Measurements from ENCODE around the gene WWTR1. TPM values are rescaled to one million over a fixed set of nuclear protein-coding genes. Genes with fewer than 3 reads are reported as not detected.

WWTR1 gene
- polyA plus RNA-seq, 2 of the 4 experiments (the other 2 are of a cell fraction), result 99.7 to 164 TPM

DNA sequence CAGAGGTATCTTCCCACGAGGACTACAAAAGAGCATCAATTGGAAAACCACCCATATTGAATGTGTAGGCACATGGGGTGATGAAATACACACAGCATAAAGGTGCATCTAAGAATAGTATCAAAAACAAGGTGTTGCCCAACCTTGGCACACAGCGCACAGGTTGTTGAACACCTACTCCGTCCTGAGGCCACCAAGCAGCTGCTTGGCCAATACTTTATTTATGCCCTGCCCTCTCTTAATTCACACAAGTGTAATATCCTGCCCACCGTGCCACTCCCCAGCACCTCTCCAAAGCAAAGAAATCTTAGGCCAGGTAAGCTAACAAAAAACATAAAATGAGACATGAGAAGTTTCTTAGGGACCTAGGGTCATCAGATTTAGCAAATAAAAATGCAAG lies 31.2 kb downstream of the WWTR1 start:
- WGBS (ENCODE audit: missing lambda C conversion rate), result 84% methylated on average over 4 of the region's 4 CpGs
- Histone ChIP-seq H3K4me2 (no peak overlapping the region), H3K4me1 (peaks cover 71% of the 10 kb centered on the region), H3K27ac (peak overlapping the region in 1 of 2 experiments; percentile 9; a peak in 1 of 6 replicates), H3K9me3 (no peaks in the 10 kb centered on the region), H3K4me3 (no peak overlapping the region)
- ATAC-seq, result no peak
- ChIA-PET CTCF (interaction anchor here (1.0 to 3.0 kb wide), 3 partner anchors 14 to 91 kb away, joined by 3 to 9 read pairs (median 5); no protein-coding TSS in a partner anchor), POLR2A (no interaction called here)
- no peak for FAIRE-seq
- no peak for TF ChIP-seq FOSL2 (IDR thresholded peaks at IDR 0.05)
- TF ChIP-seq FOSL2 (CRISPR knock-in tag; IDR thresholded peaks at IDR 0.05), result no peak
- TF ChIP-seq POLR2A (IDR thresholded peaks at IDR 0.05; ENCODE audit: low read length), result no peak
- TF ChIP-seq, protein P1, sequence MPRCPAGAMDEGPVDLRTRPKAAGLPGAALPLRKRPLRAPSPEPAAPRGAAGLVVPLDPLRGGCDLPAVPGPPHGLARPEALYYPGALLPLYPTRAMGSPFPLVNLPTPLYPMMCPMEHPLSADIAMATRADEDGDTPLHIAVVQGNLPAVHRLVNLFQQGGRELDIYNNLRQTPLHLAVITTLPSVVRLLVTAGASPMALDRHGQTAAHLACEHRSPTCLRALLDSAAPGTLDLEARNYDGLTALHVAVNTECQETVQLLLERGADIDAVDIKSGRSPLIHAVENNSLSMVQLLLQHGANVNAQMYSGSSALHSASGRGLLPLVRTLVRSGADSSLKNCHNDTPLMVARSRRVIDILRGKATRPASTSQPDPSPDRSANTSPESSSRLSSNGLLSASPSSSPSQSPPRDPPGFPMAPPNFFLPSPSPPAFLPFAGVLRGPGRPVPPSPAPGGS (IDR thresholded peaks at IDR 0.05), result no peak
- TF ChIP-seq RAD21 (conservative IDR thresholded peaks at IDR 0.05 in 1 of 2, IDR thresholded peaks at IDR 0.05 in 1 of 2), result no peak
- no peak for TF ChIP-seq TFCP2L1 (CRISPR knock-in tag; IDR thresholded peaks at IDR 0.05)
- no peak for TF ChIP-seq HOXB5 (CRISPR knock-in tag; IDR thresholded peaks at IDR 0.05)
- TF ChIP-seq HEYL (CRISPR knock-in tag; IDR thresholded peaks at IDR 0.05), result no peak
- TF ChIP-seq, protein P2, sequence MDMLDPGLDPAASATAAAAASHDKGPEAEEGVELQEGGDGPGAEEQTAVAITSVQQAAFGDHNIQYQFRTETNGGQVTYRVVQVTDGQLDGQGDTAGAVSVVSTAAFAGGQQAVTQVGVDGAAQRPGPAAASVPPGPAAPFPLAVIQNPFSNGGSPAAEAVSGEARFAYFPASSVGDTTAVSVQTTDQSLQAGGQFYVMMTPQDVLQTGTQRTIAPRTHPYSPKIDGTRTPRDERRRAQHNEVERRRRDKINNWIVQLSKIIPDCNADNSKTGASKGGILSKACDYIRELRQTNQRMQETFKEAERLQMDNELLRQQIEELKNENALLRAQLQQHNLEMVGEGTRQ (IDR thresholded peaks at IDR 0.05), result no peak
- TF ChIP-seq CBX2 (IDR thresholded peaks at IDR 0.05; ENCODE audit: borderline replicate concordance, low read depth), result no peak
- TF ChIP-seq SREBF2 (IDR thresholded peaks at IDR 0.05), result no peak
- TF ChIP-seq, protein P3, sequence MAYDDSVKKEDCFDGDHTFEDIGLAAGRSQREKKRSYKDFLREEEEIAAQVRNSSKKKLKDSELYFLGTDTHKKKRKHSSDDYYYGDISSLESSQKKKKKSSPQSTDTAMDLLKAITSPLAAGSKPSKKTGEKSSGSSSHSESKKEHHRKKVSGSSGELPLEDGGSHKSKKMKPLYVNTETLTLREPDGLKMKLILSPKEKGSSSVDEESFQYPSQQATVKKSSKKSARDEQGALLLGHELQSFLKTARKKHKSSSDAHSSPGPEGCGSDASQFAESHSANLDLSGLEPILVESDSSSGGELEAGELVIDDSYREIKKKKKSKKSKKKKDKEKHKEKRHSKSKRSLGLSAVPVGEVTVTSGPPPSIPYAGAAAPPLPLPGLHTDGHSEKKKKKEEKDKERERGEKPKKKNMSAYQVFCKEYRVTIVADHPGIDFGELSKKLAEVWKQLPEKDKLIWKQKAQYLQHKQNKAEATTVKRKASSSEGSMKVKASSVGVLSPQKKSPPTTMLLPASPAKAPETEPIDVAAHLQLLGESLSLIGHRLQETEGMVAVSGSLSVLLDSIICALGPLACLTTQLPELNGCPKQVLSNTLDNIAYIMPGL (CRISPR knock-in tag; IDR thresholded peaks at IDR 0.05; ENCODE audit: borderline replicate concordance), result no peak
- TF ChIP-seq KDM1A (IDR thresholded peaks at IDR 0.05; ENCODE audit: low read depth), result no peak
- TF ChIP-seq, protein P4, sequence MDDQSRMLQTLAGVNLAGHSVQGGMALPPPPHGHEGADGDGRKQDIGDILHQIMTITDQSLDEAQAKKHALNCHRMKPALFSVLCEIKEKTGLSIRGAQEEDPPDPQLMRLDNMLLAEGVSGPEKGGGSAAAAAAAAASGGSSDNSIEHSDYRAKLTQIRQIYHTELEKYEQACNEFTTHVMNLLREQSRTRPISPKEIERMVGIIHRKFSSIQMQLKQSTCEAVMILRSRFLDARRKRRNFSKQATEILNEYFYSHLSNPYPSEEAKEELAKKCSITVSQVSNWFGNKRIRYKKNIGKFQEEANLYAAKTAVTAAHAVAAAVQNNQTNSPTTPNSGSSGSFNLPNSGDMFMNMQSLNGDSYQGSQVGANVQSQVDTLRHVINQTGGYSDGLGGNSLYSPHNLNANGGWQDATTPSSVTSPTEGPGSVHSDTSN (IDR thresholded peaks at IDR 0.05), result no peak
- no peak for TF ChIP-seq PHF8 (IDR thresholded peaks at IDR 0.05; ENCODE audit: borderline replicate concordance, low read depth)
- no peak for TF ChIP-seq TP53 (CRISPR knock-in tag; IDR thresholded peaks at IDR 0.05)
- TF ChIP-seq ZC3H11A (IDR thresholded peaks at IDR 0.05), result no peak
- no peak for TF ChIP-seq ZNF302 (CRISPR knock-in tag; IDR thresholded peaks at IDR 0.05)
- no peak for DNase-seq (ENCODE audit: low read depth in 1 of 2, low spot score in 1 of 2)

DNA sequence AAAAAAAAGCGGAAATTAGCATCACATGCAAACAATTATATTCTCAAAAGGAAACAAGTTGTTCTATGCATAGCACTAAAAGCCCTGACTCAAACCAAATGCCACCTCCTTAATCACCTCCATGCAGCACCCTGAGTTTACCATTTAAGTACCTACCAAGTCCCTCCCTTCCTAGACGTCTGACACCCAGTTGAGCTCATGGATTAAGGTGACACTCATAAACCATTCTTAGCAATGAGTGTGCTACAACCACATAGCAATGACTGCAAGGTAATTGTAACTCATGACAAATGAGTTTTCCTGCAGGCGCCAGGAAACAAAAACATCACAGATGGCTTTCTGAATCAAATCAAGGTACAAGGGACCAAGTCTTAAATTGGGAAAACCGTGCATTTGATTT lies 32.0 kb downstream of the WWTR1 start:
- TF ChIP-seq ZNF302 (CRISPR knock-in tag; IDR thresholded peaks at IDR 0.05) (no peak), NPAS2 (CRISPR knock-in tag; IDR thresholded peaks at IDR 0.05; ENCODE audit: borderline replicate concordance) (no peak), RNF2 (IDR thresholded peaks at IDR 0.05; ENCODE audit: borderline replicate concordance, low read depth) (no peak), HEYL (CRISPR knock-in tag; IDR thresholded peaks at IDR 0.05) (no peak), POLR2A (IDR thresholded peaks at IDR 0.05; ENCODE audit: low read length) (no peak), RCOR1 (IDR thresholded peaks at IDR 0.05; ENCODE audit: low read depth, low read length) (no peak), ZSCAN20 (CRISPR knock-in tag; IDR thresholded peaks at IDR 0.05) (no peak), ZC3H11A (IDR thresholded peaks at IDR 0.05) (no peak), NR3C1 (IDR thresholded peaks at IDR 0.05) (no peak), BHLHE40 (IDR thresholded peaks at IDR 0.05; ENCODE audit: low read depth, low read length) (no peak), CHD4 (IDR thresholded peaks at IDR 0.05; ENCODE audit: borderline replicate concordance) (no peak), HOXB13 (CRISPR knock-in tag; IDR thresholded peaks at IDR 0.05; ENCODE audit: low read depth) (no peak), FOXS1 (CRISPR knock-in tag; IDR thresholded peaks at IDR 0.05) (no peak), KDM5A (IDR thresholded peaks at IDR 0.05) (no peak), TFCP2L1 (CRISPR knock-in tag; IDR thresholded peaks at IDR 0.05) (no peak), MAFK (IDR thresholded peaks at IDR 0.05; ENCODE audit: partially characterized antibody) (no peak), EHMT2 (IDR thresholded peaks at IDR 0.05; ENCODE audit: low read depth) (no peak), ZFP36 (IDR thresholded peaks at IDR 0.05; ENCODE audit: borderline replicate concordance, partially characterized antibody) (no peak)
- TF ChIP-seq, protein P3 (CRISPR knock-in tag; IDR thresholded peaks at IDR 0.05; ENCODE audit: borderline replicate concordance), result no peak
- Histone ChIP-seq H3K4me1 (peaks cover 76% of the 10 kb centered on the region), H3K4me3 (no peak overlapping the region), H3K9me3 (no peaks in the 10 kb centered on the region), H3K4me2 (peak overlapping the region; percentile 23), H3K27ac (peak overlapping the region in 1 of 2 experiments; percentile 56; a peak in 3 of 6 replicates)
- no peak for FAIRE-seq
- CTCF ChIA-PET, result interaction anchor here (1.0 to 3.0 kb wide), 2 partner anchors 56 to 92 kb away, joined by 3 to 9 read pairs; no protein-coding TSS in a partner anchor
- POLR2A ChIA-PET, result interaction anchor here (1.0 kb wide), 1 partner anchor 45 kb away, joined by 4 read pairs; no protein-coding TSS in a partner anchor
- WGBS (ENCODE audit: missing lambda C conversion rate), result 73% methylated on average over 4 of the region's 4 CpGs
- peak in 1 of 2 experiments; percentile 11; a peak in 1 of 6 replicates for ATAC-seq
- DNase-seq (ENCODE audit: low read depth in 1 of 2, low spot score in 1 of 2), result no peak
